HG03060 (cell line): Measurements from ENCODE around the gene CDK18.

Experiments used
- ATAC-seq: cut with Tn5 transposase; IDR thresholded peaks from one replicate; pipeline ENCODE4 v1.9.1; 2021; ENCODE audit warnings: low read depth, moderate number of reproducible peaks; ENCODE audit not compliant: unreplicated experiment

Gene CDK18

DNA sequence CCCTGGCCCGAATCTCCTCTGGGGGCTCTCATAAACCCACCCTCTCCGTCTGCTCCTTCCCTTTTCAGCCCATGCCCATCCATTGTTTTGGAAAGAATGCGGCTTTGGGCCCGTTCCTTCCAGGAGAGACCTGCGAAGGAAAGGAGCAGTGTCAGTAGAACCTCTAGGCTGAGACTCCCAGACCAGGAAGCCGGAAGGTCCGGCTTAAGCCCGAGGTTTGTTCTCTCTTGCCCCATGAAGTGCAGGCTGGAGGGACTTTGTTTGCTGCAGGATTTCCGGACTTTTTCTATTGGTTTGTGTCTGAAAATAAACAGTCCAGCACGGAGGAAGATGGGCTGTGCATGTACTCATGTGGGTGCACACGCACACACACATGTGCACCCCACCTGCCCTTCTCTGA is 77.6 kb downstream of the CDK18 start:
- ATAC-seq = no peak
